ENCODE results near the gene REST. TPM values are rescaled to one million over a fixed set of nuclear protein-coding genes. Genes with fewer than 3 reads are reported as not detected.

REST gene
- polyA plus RNA-seq, 1 of the 3 experiments (the other 2 are of a cell fraction): 6.0 TPM

DNA sequence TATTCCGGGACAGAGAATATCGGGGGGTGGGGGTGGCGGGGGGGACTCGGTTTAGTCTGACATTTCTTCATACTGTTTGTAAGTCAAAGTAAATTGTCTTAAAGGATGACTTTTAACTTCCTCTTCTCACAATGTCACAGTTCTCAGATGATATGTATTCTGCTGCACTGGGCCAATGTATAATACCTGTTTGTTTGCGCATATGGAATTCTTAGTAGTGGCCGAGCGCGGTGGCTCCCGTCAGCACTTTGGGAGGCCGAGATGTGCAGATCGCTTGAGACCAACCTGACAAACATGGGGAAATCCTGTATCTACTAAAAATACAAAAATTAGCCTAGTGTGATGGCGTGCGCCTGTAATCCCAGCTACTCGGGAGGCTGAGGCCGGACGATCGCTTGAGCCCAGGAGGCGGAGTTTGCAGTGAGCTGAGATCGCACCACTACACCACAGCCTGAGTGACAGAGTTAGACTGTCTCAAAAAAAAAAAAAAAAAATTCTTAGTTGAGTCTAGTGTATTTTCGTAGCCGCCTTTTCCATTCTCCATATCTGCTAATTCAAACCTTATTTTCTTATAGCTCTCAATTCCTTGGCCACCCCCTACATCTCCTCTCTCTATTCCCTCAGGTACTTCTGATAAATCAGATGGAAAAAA, 71.8 kb downstream of the REST start:
- H3K9me3 ChIP-seq: no peaks in the 10 kb centered on the region
- peak overlapping the region; percentile 86 to 94; a peak in 2 of 4 replicates for H3K27ac ChIP-seq (ENCODE audit: low read depth in 2 of 2, low read length in 1 of 2)
- H3K9ac ChIP-seq: peak overlapping the region; percentile 90
- peaks cover 59% of the 10 kb centered on the region for H4K20me1 ChIP-seq (ENCODE audit: insufficient read depth)
- no peaks in the 10 kb centered on the region for H3K27me3 ChIP-seq (ENCODE audit: insufficient read depth)
- no peak for DNase-seq
- ChIA-PET POLR2A (interaction anchor here (0.7 kb wide), 1 partner anchor 63 kb away, joined by 5 read pairs; no protein-coding TSS in a partner anchor), CTCF (interaction anchor here (0.6 to 1.4 kb wide), 2 partner anchors 16 to 18 kb away, joined by 3 to 4 read pairs; no protein-coding TSS in a partner anchor)
- peaks cover 6 to 28% of the 10 kb centered on the region in 2 experiments for H3K36me3 ChIP-seq (replicated peaks in 1 of 2; ENCODE audit: control insufficient read depth in 1 of 2, insufficient read depth in 2 of 2, low read length in 1 of 2)
- TF ChIP-seq, protein P1, sequence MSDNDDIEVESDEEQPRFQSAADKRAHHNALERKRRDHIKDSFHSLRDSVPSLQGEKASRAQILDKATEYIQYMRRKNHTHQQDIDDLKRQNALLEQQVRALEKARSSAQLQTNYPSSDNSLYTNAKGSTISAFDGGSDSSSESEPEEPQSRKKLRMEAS (IDR thresholded peaks at IDR 0.05; ENCODE audit: low read depth): no peak
- no peak for TF ChIP-seq YY1 (IDR thresholded peaks at IDR 0.05; ENCODE audit: low read depth)
- peak; percentile 46; the same call in 1 of the 2 replicates for TF ChIP-seq SIN3A (IDR thresholded peaks at IDR 0.05; ENCODE audit: borderline replicate concordance, low read depth, low read length)
- TF ChIP-seq RCOR1 (IDR thresholded peaks at IDR 0.05; ENCODE audit: low read length): no peak
- TF ChIP-seq NFIC (IDR thresholded peaks at IDR 0.05; ENCODE audit: borderline replicate concordance): no peak
- peaks cover 9 to 10% of the 10 kb centered on the region in 2 experiments for H3K4me1 ChIP-seq (ENCODE audit: control insufficient read depth in 1 of 2, insufficient read depth in 2 of 2, low read depth in 1 of 2, low read length in 1 of 2)
- 10% methylated on average over 21 of the region's 21 CpGs for WGBS (ENCODE audit: low lambda C conversion rate)
- no peaks in the 10 kb centered on the region for H3K9me2 ChIP-seq
- peak overlapping the region; percentile 92 for H3K4me2 ChIP-seq
- H3K79me2 ChIP-seq (ENCODE audit: insufficient read depth): peaks cover 90% of the 10 kb centered on the region
- H3K4me3 ChIP-seq (ENCODE audit: low read depth in 2 of 2, low read length in 1 of 2): peak overlapping the region; percentile 78 to 99
- no peak overlapping the region for H2AFZ ChIP-seq (ENCODE audit: low read depth)
- peaks cover 19% of the 10 kb centered on the region for H3F3A ChIP-seq (replicated peaks; ENCODE audit: insufficient read depth)

DNA sequence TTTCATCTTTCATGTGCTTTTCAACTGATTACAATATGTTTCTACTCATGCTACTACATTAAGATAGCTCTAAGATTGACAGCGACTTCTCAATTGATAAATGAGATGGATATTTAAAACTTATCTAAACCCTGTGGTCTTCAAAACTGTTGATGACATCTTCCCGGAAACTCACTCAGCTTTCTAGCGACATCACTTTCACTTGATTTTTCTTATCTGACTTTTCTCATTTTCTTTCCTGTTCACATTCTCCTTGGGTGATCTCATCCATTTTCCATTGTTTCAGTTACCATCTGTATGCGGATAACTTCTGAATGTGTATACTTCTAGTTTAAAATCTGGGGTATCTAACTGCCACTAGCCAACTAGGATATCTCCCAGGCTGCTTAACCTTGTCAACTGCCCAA, 74.1 kb downstream of the REST start:
- H3K79me2 ChIP-seq (ENCODE audit: insufficient read depth): peaks cover 90% of the 10 kb centered on the region
- TF ChIP-seq FOSL2 (IDR thresholded peaks at IDR 0.05; ENCODE audit: borderline replicate concordance, low read depth) (0 out of 2 replicates have a peak, but pooled peaks have one; percentile 5), MXI1 (IDR thresholded peaks at IDR 0.05; ENCODE audit: low read depth, low read length) (no peak), TCF12 (IDR thresholded peaks at IDR 0.05) (peak; percentile 39; the same call in 1 of the 2 replicates), RXRA (IDR thresholded peaks at IDR 0.05; ENCODE audit: borderline replicate concordance, low read depth) (no peak), NRF1 (IDR thresholded peaks at IDR 0.05; ENCODE audit: low read depth, low read length) (no peak), JUND (IDR thresholded peaks at IDR 0.05) (peak; percentile 54), TEAD4 (IDR thresholded peaks at IDR 0.05; ENCODE audit: borderline replicate concordance, insufficient read depth) (peak; percentile 38; the same call in 1 of the 2 replicates)
- TF ChIP-seq, protein P2, sequence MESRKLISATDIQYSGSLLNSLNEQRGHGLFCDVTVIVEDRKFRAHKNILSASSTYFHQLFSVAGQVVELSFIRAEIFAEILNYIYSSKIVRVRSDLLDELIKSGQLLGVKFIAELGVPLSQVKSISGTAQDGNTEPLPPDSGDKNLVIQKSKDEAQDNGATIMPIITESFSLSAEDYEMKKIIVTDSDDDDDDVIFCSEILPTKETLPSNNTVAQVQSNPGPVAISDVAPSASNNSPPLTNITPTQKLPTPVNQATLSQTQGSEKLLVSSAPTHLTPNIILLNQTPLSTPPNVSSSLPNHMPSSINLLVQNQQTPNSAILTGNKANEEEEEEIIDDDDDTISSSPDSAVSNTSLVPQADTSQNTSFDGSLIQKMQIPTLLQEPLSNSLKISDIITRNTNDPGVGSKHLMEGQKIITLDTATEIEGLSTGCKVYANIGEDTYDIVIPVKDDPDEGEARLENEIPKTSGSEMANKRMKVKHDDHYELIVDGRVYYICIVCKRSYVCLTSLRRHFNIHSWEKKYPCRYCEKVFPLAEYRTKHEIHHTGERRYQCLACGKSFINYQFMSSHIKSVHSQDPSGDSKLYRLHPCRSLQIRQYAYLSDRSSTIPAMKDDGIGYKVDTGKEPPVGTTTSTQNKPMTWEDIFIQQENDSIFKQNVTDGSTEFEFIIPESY (IDR thresholded peaks at IDR 0.05; ENCODE audit: borderline replicate concordance, low read depth): no peak
- TF ChIP-seq, protein P3, sequence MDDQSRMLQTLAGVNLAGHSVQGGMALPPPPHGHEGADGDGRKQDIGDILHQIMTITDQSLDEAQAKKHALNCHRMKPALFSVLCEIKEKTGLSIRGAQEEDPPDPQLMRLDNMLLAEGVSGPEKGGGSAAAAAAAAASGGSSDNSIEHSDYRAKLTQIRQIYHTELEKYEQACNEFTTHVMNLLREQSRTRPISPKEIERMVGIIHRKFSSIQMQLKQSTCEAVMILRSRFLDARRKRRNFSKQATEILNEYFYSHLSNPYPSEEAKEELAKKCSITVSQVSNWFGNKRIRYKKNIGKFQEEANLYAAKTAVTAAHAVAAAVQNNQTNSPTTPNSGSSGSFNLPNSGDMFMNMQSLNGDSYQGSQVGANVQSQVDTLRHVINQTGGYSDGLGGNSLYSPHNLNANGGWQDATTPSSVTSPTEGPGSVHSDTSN (IDR thresholded peaks at IDR 0.05): peak; percentile 23; the same call in 1 of the 2 replicates
- no peaks in the 10 kb centered on the region for H3K9me2 ChIP-seq
- H3K27me3 ChIP-seq (ENCODE audit: insufficient read depth): no peaks in the 10 kb centered on the region
- H3K4me2 ChIP-seq: peak overlapping the region; percentile 92
- ChIA-PET POLR2A (no interaction called here), CTCF (interaction anchor here (1.0 to 1.4 kb wide), 2 partner anchors 10 to 56 kb away, joined by 3 to 5 read pairs; no protein-coding TSS in a partner anchor)
- peak overlapping the region; percentile 67 for H3K9ac ChIP-seq
- H4K20me1 ChIP-seq (ENCODE audit: insufficient read depth): peaks cover 63% of the 10 kb centered on the region
- peaks cover 2 to 9% of the 10 kb centered on the region in 2 experiments for H3K4me1 ChIP-seq (ENCODE audit: control insufficient read depth in 1 of 2, insufficient read depth in 2 of 2, low read depth in 1 of 2, low read length in 1 of 2)
- H3K27ac ChIP-seq (ENCODE audit: low read depth in 2 of 2, low read length in 1 of 2): peak overlapping the region in 1 of 2 experiments; percentile 83; a peak in 2 of 4 replicates
- no peak for DNase-seq
- H3F3A ChIP-seq (replicated peaks; ENCODE audit: insufficient read depth): peaks cover 26% of the 10 kb centered on the region
- no peak overlapping the region for H2AFZ ChIP-seq (ENCODE audit: low read depth)
- H3K4me3 ChIP-seq (ENCODE audit: low read depth in 2 of 2, low read length in 1 of 2): peak overlapping the region; percentile 4 to 99; a peak in 3 of 4 replicates
- 22% methylated on average over 4 of the region's 4 CpGs for WGBS (ENCODE audit: low lambda C conversion rate)
- peaks cover 18 to 48% of the 10 kb centered on the region in 2 experiments for H3K36me3 ChIP-seq (replicated peaks in 1 of 2; ENCODE audit: control insufficient read depth in 1 of 2, insufficient read depth in 2 of 2, low read length in 1 of 2)
- no peaks in the 10 kb centered on the region for H3K9me3 ChIP-seq
